Measurements from ENCODE around the gene SH3PXD2A. TPM values are rescaled to one million over a fixed set of nuclear protein-coding genes. Genes with fewer than 3 reads are reported as not detected.
"Not testable (repeated sequence)": the region's sequence is repeated elsewhere in the genome, so short reads cannot be mapped to it uniquely, and the experiment has no call there.

SH3PXD2A gene
- total RNA-seq, 1 experiment from 2014 or later = 13.4 TPM

GRCh38 chr10:103610921-103611511 lies 244.4 kb downstream of the SH3PXD2A start:
- DNase-seq (ENCODE audit: low read depth in 1 of 2, low spot score in 2 of 2) = no peak
- Histone ChIP-seq H3K27ac (no peak overlapping the region), H3K36me3 (peaks cover 34% of the 10 kb centered on the region), H3K4me1 (replicated peaks) (no peaks in the 10 kb centered on the region), H3K27me3 (replicated peaks) (no peaks in the 10 kb centered on the region), H3K9me3 (replicated peaks) (no peaks in the 10 kb centered on the region), H3K4me3 (no peak overlapping the region)

GRCh38 chr10:103610083-103610472 lies 245.3 kb downstream of the SH3PXD2A start:
- H3K4me3 ChIP-seq = no peak overlapping the region
- no peak overlapping the region for H3K27ac ChIP-seq
- H3K36me3 ChIP-seq = peaks cover 43% of the 10 kb centered on the region
- H3K9me3 ChIP-seq (replicated peaks) = no peaks in the 10 kb centered on the region
- no peaks in the 10 kb centered on the region for H3K27me3 ChIP-seq (replicated peaks)
- H3K4me1 ChIP-seq (replicated peaks) = no peaks in the 10 kb centered on the region
- no peak for DNase-seq (ENCODE audit: low read depth in 1 of 2, low spot score in 2 of 2)

- Histone ChIP-seq H3K27me3 (replicated peaks) (no peaks in the 10 kb centered on the region), H3K9me3 (replicated peaks) (no peaks in the 10 kb centered on the region), H3K36me3 (peaks cover 48% of the 10 kb centered on the region), H3K27ac (no peak overlapping the region), H3K4me3 (no peak overlapping the region), H3K4me1 (replicated peaks) (no peaks in the 10 kb centered on the region)
- DNase-seq (ENCODE audit: low read depth in 1 of 2, low spot score in 2 of 2) = no peak
Measured at GRCh38 chr10:103609231-103610082, 245.9 kb downstream of the SH3PXD2A start.

- peaks cover 53% of the 10 kb centered on the region for H3K36me3 ChIP-seq
- not testable (repeated sequence) for H3K27me3 ChIP-seq (replicated peaks); H3K9me3 ChIP-seq (replicated peaks); H3K4me1 ChIP-seq (replicated peaks); H3K4me3 ChIP-seq; H3K27ac ChIP-seq; DNase-seq (ENCODE audit: low read depth in 1 of 2, low spot score in 2 of 2)
Measured at GRCh38 chr10:103608056-103608455, 247.3 kb downstream of the SH3PXD2A start.

- not testable (repeated sequence) for H3K9me3 ChIP-seq (replicated peaks); H3K27ac ChIP-seq; H3K4me1 ChIP-seq (replicated peaks); H3K27me3 ChIP-seq (replicated peaks); H3K4me3 ChIP-seq; DNase-seq (ENCODE audit: low read depth in 1 of 2, low spot score in 2 of 2)
- peaks cover 54% of the 10 kb centered on the region for H3K36me3 ChIP-seq
Measured at GRCh38 chr10:103607051-103607450, 248.3 kb downstream of the SH3PXD2A start.

GRCh38 chr10:103606097-103606438 lies 249.3 kb downstream of the SH3PXD2A start:
- not testable (repeated sequence) for H3K27me3 ChIP-seq (replicated peaks); H3K9me3 ChIP-seq (replicated peaks); H3K27ac ChIP-seq; H3K4me3 ChIP-seq; H3K4me1 ChIP-seq (replicated peaks); DNase-seq (ENCODE audit: low read depth in 1 of 2, low spot score in 2 of 2)
- peaks cover 53% of the 10 kb centered on the region for H3K36me3 ChIP-seq

- Histone ChIP-seq H3K4me3 (no peak overlapping the region), H3K36me3 (peaks cover 48% of the 10 kb centered on the region), H3K27me3 (replicated peaks) (no peaks in the 10 kb centered on the region), H3K9me3 (replicated peaks) (no peaks in the 10 kb centered on the region), H3K27ac (no peak overlapping the region), H3K4me1 (replicated peaks) (no peaks in the 10 kb centered on the region; the same call in 1 of the 2 replicates)
- peak; percentile 36 to 60 for DNase-seq (ENCODE audit: low read depth in 1 of 2, low spot score in 2 of 2)
Measured at GRCh38 chr10:103605359-103606096, 249.8 kb downstream of the SH3PXD2A start.

GRCh38 chr10:103603382-103603781 lies 252.0 kb downstream of the SH3PXD2A start:
- Histone ChIP-seq H3K27ac (no peak overlapping the region), H3K27me3 (replicated peaks) (no peaks in the 10 kb centered on the region), H3K36me3 (peaks cover 44% of the 10 kb centered on the region), H3K4me3 (no peak overlapping the region), H3K4me1 (replicated peaks) (peaks cover 5% of the 10 kb centered on the region), H3K9me3 (replicated peaks) (no peaks in the 10 kb centered on the region)
- DNase-seq (ENCODE audit: low read depth in 1 of 2, low spot score in 2 of 2) = no peak

GRCh38 chr10:103602852-103603155 lies 252.6 kb downstream of the SH3PXD2A start:
- no peaks in the 10 kb centered on the region for H3K27me3 ChIP-seq (replicated peaks)
- no peak overlapping the region for H3K27ac ChIP-seq
- H3K4me3 ChIP-seq = no peak overlapping the region
- no peaks in the 10 kb centered on the region for H3K9me3 ChIP-seq (replicated peaks)
- H3K4me1 ChIP-seq (replicated peaks) = peaks cover 5% of the 10 kb centered on the region
- H3K36me3 ChIP-seq = peaks cover 44% of the 10 kb centered on the region
- DNase-seq (ENCODE audit: low read depth in 1 of 2, low spot score in 2 of 2) = no peak

- H3K36me3 ChIP-seq = peaks cover 44% of the 10 kb centered on the region
- no peaks in the 10 kb centered on the region for H3K27me3 ChIP-seq (replicated peaks)
- H3K9me3 ChIP-seq (replicated peaks) = no peaks in the 10 kb centered on the region
- no peak overlapping the region for H3K27ac ChIP-seq
- no peak for DNase-seq (ENCODE audit: low read depth in 1 of 2, low spot score in 2 of 2)
- peaks cover 5% of the 10 kb centered on the region for H3K4me1 ChIP-seq (replicated peaks)
- H3K4me3 ChIP-seq = no peak overlapping the region
Measured at GRCh38 chr10:103602028-103602851, 253.1 kb downstream of the SH3PXD2A start.

- no peak overlapping the region for H3K4me3 ChIP-seq
- peaks cover 5% of the 10 kb centered on the region for H3K4me1 ChIP-seq (replicated peaks)
- peaks cover 44% of the 10 kb centered on the region for H3K36me3 ChIP-seq
- DNase-seq (ENCODE audit: low read depth in 1 of 2, low spot score in 2 of 2) = no peak
- no peak overlapping the region for H3K27ac ChIP-seq
- no peaks in the 10 kb centered on the region for H3K27me3 ChIP-seq (replicated peaks)
- H3K9me3 ChIP-seq (replicated peaks) = no peaks in the 10 kb centered on the region
Measured at GRCh38 chr10:103600956-103601569, 254.3 kb downstream of the SH3PXD2A start.

GRCh38 chr10:103600325-103600724 lies 255.1 kb downstream of the SH3PXD2A start:
- no peak overlapping the region for H3K4me3 ChIP-seq
- H3K36me3 ChIP-seq = peaks cover 37% of the 10 kb centered on the region
- H3K9me3 ChIP-seq (replicated peaks) = no peaks in the 10 kb centered on the region
- peaks cover 5% of the 10 kb centered on the region for H3K4me1 ChIP-seq (replicated peaks)
- DNase-seq (ENCODE audit: low read depth in 1 of 2, low spot score in 2 of 2) = no peak
- H3K27me3 ChIP-seq (replicated peaks) = no peaks in the 10 kb centered on the region
- H3K27ac ChIP-seq = no peak overlapping the region

GRCh38 chr10:103599907-103600306 lies 255.5 kb downstream of the SH3PXD2A start:
- no peak overlapping the region for H3K27ac ChIP-seq
- DNase-seq (ENCODE audit: low read depth in 1 of 2, low spot score in 2 of 2) = no peak
- no peak overlapping the region for H3K4me3 ChIP-seq
- peaks cover 5% of the 10 kb centered on the region for H3K4me1 ChIP-seq (replicated peaks)
- H3K36me3 ChIP-seq = peaks cover 33% of the 10 kb centered on the region
- no peaks in the 10 kb centered on the region for H3K9me3 ChIP-seq (replicated peaks)
- no peaks in the 10 kb centered on the region for H3K27me3 ChIP-seq (replicated peaks)
